Measurements from ENCODE around the gene FSIP1.

The FSIP1 gene

GRCh38 chr15:39770748-39771689, 11.6 kb downstream of the FSIP1 start:
- peak overlapping the region; percentile 0 to 21 for H3K27ac ChIP-seq (ENCODE audit: low read depth in 2 of 2, low read length in 2 of 2)
- no peaks in the 10 kb centered on the region for H3K36me3 ChIP-seq (ENCODE audit: control insufficient read depth in 2 of 2, insufficient read depth in 2 of 2, low read length in 2 of 2)
- H3K9ac ChIP-seq (ENCODE audit: low read depth in 1 of 2, low read length in 2 of 2), result peak overlapping the region in 1 of 2 donors; percentile 14
- H3K9me3 ChIP-seq (ENCODE audit: control insufficient read depth in 2 of 2, low read length in 2 of 2), result no peaks in the 10 kb centered on the region
- no peak overlapping the region for H3K4me3 ChIP-seq (ENCODE audit: low read length in 2 of 2)
- H3K27me3 ChIP-seq (ENCODE audit: control insufficient read depth in 2 of 2, insufficient read depth in 2 of 2, low read length in 2 of 2), result no peaks in the 10 kb centered on the region
- no peaks in the 10 kb centered on the region for H3K4me1 ChIP-seq (ENCODE audit: control insufficient read depth in 2 of 2, insufficient read depth in 2 of 2, low read length in 2 of 2)

GRCh38 chr15:39767921-39768320, 14.7 kb downstream of the FSIP1 start:
- no peak overlapping the region for H3K27ac ChIP-seq (ENCODE audit: low read depth in 2 of 2, low read length in 2 of 2)
- no peaks in the 10 kb centered on the region for H3K36me3 ChIP-seq (ENCODE audit: control insufficient read depth in 2 of 2, insufficient read depth in 2 of 2, low read length in 2 of 2)
- H3K27me3 ChIP-seq (ENCODE audit: control insufficient read depth in 2 of 2, insufficient read depth in 2 of 2, low read length in 2 of 2), result no peaks in the 10 kb centered on the region
- no peaks in the 10 kb centered on the region for H3K9me3 ChIP-seq (ENCODE audit: control insufficient read depth in 2 of 2, low read length in 2 of 2)
- H3K9ac ChIP-seq (ENCODE audit: low read depth in 1 of 2, low read length in 2 of 2), result no peak overlapping the region
- H3K4me1 ChIP-seq (ENCODE audit: control insufficient read depth in 2 of 2, insufficient read depth in 2 of 2, low read length in 2 of 2), result no peaks in the 10 kb centered on the region
- H3K4me3 ChIP-seq (ENCODE audit: low read length in 2 of 2), result no peak overlapping the region

DNA sequence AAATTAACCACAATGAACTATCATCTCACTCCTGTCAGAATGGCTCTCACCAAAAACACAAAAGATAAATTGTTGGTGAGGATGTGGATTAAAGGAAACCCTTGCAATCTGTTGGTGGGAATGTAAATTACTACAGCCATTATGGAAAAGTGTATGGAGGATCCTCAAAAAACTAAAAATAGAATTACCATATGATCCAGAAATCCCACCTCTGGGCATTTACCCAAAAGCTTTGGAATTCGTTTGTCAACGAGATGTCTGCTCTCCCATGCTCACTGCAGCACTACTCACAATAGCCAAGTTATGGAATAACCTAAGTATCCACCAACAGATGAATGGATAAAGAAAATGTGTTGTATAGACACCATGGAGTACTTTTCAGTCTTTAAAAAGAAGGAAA, 21.6 kb downstream of the FSIP1 start:
- Histone ChIP-seq H3K4me3 (ENCODE audit: low read length in 2 of 2) (no peak overlapping the region), H3K27ac (ENCODE audit: low read depth in 2 of 2, low read length in 2 of 2) (no peak overlapping the region), H3K27me3 (ENCODE audit: control insufficient read depth in 2 of 2, insufficient read depth in 2 of 2, low read length in 2 of 2) (no peaks in the 10 kb centered on the region), H3K9ac (ENCODE audit: low read depth in 1 of 2, low read length in 2 of 2) (no peak overlapping the region), H3K4me1 (ENCODE audit: control insufficient read depth in 2 of 2, insufficient read depth in 2 of 2, low read length in 2 of 2) (no peaks in the 10 kb centered on the region), H3K9me3 (ENCODE audit: control insufficient read depth in 2 of 2, low read length in 2 of 2) (no peaks in the 10 kb centered on the region), H3K36me3 (ENCODE audit: control insufficient read depth in 2 of 2, insufficient read depth in 2 of 2, low read length in 2 of 2) (no peaks in the 10 kb centered on the region)

DNA sequence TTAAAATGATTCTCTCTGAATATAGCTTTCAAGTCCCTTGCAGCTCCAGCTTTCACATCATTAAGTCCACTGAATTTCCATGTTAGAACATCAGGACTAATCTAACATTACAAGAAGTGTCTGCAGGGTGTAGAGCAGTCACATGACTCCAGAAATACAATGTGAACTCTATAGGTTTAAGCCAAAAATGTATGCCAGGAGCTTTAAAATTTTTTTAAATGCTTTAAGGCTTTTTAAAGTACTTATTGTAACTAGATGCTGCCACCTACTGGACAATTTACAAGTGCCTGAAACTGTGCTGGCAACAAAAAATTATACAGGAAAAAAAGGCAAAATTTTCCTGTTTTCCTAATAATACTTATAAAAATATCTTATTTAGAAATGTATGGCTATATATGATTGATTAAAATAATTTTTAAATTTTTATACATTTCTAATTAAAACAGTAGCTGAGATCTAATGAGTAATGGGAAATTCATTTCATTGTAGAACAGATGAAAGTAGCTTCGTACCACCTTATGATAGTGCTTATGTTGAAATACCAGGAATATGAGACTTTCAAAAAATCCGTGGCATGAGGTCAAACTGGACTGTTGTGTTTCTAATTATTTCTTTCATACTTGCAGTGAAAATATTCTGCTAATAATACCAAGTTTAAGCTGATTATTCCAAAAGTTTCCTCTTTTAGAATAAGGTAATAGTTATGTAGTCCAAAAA, 25.7 kb downstream of the FSIP1 start:
- Histone ChIP-seq H3K4me3 (ENCODE audit: low read length in 2 of 2) (no peak overlapping the region), H3K9me3 (ENCODE audit: control insufficient read depth in 2 of 2, low read length in 2 of 2) (no peaks in the 10 kb centered on the region), H3K36me3 (ENCODE audit: control insufficient read depth in 2 of 2, insufficient read depth in 2 of 2, low read length in 2 of 2) (no peaks in the 10 kb centered on the region), H3K4me1 (ENCODE audit: control insufficient read depth in 2 of 2, insufficient read depth in 2 of 2, low read length in 2 of 2) (no peaks in the 10 kb centered on the region), H3K27ac (ENCODE audit: low read depth in 2 of 2, low read length in 2 of 2) (no peak overlapping the region), H3K27me3 (ENCODE audit: control insufficient read depth in 2 of 2, insufficient read depth in 2 of 2, low read length in 2 of 2) (no peaks in the 10 kb centered on the region), H3K9ac (ENCODE audit: low read depth in 1 of 2, low read length in 2 of 2) (no peak overlapping the region)

- Histone ChIP-seq H3K4me3 (ENCODE audit: low read length in 2 of 2) (no peak overlapping the region), H3K4me1 (ENCODE audit: control insufficient read depth in 2 of 2, insufficient read depth in 2 of 2, low read length in 2 of 2) (peaks cover 0 to 5% of the 10 kb centered on the region in 2 donors), H3K9me3 (ENCODE audit: control insufficient read depth in 2 of 2, low read length in 2 of 2) (no peaks in the 10 kb centered on the region), H3K27me3 (ENCODE audit: control insufficient read depth in 2 of 2, insufficient read depth in 2 of 2, low read length in 2 of 2) (no peaks in the 10 kb centered on the region), H3K27ac (ENCODE audit: low read depth in 2 of 2, low read length in 2 of 2) (no peak overlapping the region), H3K36me3 (ENCODE audit: control insufficient read depth in 2 of 2, insufficient read depth in 2 of 2, low read length in 2 of 2) (no peaks in the 10 kb centered on the region), H3K9ac (ENCODE audit: low read depth in 1 of 2, low read length in 2 of 2) (no peak overlapping the region)
These were observed 29.6 kb downstream of the FSIP1 start for GRCh38 chr15:39752991-39753390.

GRCh38 chr15:39752246-39752645, 30.4 kb downstream of the FSIP1 start:
- no peak overlapping the region for H3K4me3 ChIP-seq (ENCODE audit: low read length in 2 of 2)
- H3K9me3 ChIP-seq (ENCODE audit: control insufficient read depth in 2 of 2, low read length in 2 of 2), result no peaks in the 10 kb centered on the region
- no peak overlapping the region for H3K9ac ChIP-seq (ENCODE audit: low read depth in 1 of 2, low read length in 2 of 2)
- H3K4me1 ChIP-seq (ENCODE audit: control insufficient read depth in 2 of 2, insufficient read depth in 2 of 2, low read length in 2 of 2), result peaks cover 0 to 7% of the 10 kb centered on the region in 2 donors
- H3K27ac ChIP-seq (ENCODE audit: low read depth in 2 of 2, low read length in 2 of 2), result no peak overlapping the region
- H3K36me3 ChIP-seq (ENCODE audit: control insufficient read depth in 2 of 2, insufficient read depth in 2 of 2, low read length in 2 of 2), result no peaks in the 10 kb centered on the region
- H3K27me3 ChIP-seq (ENCODE audit: control insufficient read depth in 2 of 2, insufficient read depth in 2 of 2, low read length in 2 of 2), result no peaks in the 10 kb centered on the region

DNA sequence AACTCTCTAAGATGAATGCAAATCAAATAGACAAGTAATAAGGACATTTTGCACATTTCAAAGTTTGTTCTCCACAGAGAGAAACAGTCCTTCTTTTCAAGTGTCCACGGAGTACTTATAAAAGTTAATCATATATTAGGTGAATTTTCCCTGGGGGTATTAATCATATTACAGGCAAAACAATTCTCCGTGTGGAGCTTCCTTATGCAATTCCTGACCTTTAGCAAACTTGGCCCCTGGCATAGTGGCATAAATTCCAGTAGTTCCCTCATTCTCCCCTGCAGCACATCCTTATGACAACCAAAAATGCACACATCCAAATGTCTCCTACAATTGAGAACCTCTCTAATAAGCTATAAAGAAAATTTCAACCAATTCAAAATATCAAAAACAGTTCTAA, 34.4 kb downstream of the FSIP1 start:
- Histone ChIP-seq H3K27ac (ENCODE audit: low read depth in 2 of 2, low read length in 2 of 2) (no peak overlapping the region), H3K4me1 (ENCODE audit: control insufficient read depth in 2 of 2, insufficient read depth in 2 of 2, low read length in 2 of 2) (peaks cover 0 to 7% of the 10 kb centered on the region in 2 donors), H3K27me3 (ENCODE audit: control insufficient read depth in 2 of 2, insufficient read depth in 2 of 2, low read length in 2 of 2) (no peaks in the 10 kb centered on the region), H3K9ac (ENCODE audit: low read depth in 1 of 2, low read length in 2 of 2) (no peak overlapping the region), H3K9me3 (ENCODE audit: control insufficient read depth in 2 of 2, low read length in 2 of 2) (no peaks in the 10 kb centered on the region), H3K4me3 (ENCODE audit: low read length in 2 of 2) (no peak overlapping the region), H3K36me3 (ENCODE audit: control insufficient read depth in 2 of 2, insufficient read depth in 2 of 2, low read length in 2 of 2) (no peaks in the 10 kb centered on the region)

- Histone ChIP-seq H3K36me3 (ENCODE audit: control insufficient read depth in 2 of 2, insufficient read depth in 2 of 2, low read length in 2 of 2) (no peaks in the 10 kb centered on the region), H3K27me3 (ENCODE audit: control insufficient read depth in 2 of 2, insufficient read depth in 2 of 2, low read length in 2 of 2) (no peaks in the 10 kb centered on the region), H3K27ac (ENCODE audit: low read depth in 2 of 2, low read length in 2 of 2) (no peak overlapping the region), H3K4me1 (ENCODE audit: control insufficient read depth in 2 of 2, insufficient read depth in 2 of 2, low read length in 2 of 2) (peaks cover 0 to 7% of the 10 kb centered on the region in 2 donors), H3K9me3 (ENCODE audit: control insufficient read depth in 2 of 2, low read length in 2 of 2) (no peaks in the 10 kb centered on the region), H3K4me3 (ENCODE audit: low read length in 2 of 2) (no peak overlapping the region), H3K9ac (ENCODE audit: low read depth in 1 of 2, low read length in 2 of 2) (no peak overlapping the region)
These were observed 35.3 kb downstream of the FSIP1 start for GRCh38 chr15:39747326-39747725.

DNA sequence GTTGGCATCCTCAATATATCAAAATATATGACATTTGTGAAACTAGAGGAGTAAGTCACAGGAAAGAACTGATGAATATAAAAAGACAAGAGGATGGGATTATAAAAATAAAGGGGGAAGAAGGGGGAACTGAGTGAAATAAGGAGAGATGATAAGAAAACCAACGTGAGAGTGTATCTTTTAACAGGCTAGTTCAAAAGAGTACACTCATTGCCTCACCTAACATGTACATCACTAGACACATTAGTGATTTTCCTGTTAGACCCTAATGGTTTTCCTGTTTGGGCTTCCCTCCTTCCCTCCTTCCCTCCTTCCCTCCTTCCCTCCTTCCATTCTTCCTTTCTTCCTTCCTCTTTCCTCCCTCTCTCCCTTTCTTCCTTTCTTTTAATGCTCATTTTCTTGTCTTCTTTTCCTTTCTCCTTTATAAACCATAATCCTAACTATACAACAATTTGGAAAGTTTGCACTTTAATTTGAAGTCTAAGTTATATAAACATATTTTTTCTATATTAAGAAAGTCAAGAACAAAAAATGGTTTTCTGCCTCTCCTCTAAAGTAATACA, 35.8 kb downstream of the FSIP1 start:
- Histone ChIP-seq H3K36me3 (ENCODE audit: control insufficient read depth in 2 of 2, insufficient read depth in 2 of 2, low read length in 2 of 2) (no peaks in the 10 kb centered on the region), H3K27ac (ENCODE audit: low read depth in 2 of 2, low read length in 2 of 2) (no peak overlapping the region), H3K9me3 (ENCODE audit: control insufficient read depth in 2 of 2, low read length in 2 of 2) (no peaks in the 10 kb centered on the region), H3K9ac (ENCODE audit: low read depth in 1 of 2, low read length in 2 of 2) (no peak overlapping the region), H3K27me3 (ENCODE audit: control insufficient read depth in 2 of 2, insufficient read depth in 2 of 2, low read length in 2 of 2) (no peaks in the 10 kb centered on the region), H3K4me3 (ENCODE audit: low read length in 2 of 2) (no peak overlapping the region), H3K4me1 (ENCODE audit: control insufficient read depth in 2 of 2, insufficient read depth in 2 of 2, low read length in 2 of 2) (peaks cover 0 to 7% of the 10 kb centered on the region in 2 donors)

DNA sequence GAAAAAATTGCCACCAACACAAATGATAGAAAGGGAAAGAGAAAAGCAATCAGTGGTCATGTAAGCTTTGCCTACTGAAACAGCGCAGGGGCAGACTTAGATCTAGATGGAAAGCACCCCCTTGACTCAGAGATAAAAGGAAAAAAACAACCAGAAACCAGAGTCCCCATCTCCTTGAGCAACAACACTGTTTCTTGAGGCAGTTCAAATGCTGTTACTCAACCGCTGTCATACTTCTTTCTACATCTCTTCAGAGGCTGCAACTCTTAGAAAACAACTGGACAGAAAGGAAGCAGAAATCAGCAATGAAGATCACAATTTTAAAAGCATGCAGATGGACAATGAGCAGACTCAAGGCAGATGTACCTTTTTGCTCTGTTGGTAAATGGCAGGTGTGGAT, 36.5 kb downstream of the FSIP1 start:
- H3K9ac ChIP-seq (ENCODE audit: low read depth in 1 of 2, low read length in 2 of 2), result no peak overlapping the region
- no peaks in the 10 kb centered on the region for H3K9me3 ChIP-seq (ENCODE audit: control insufficient read depth in 2 of 2, low read length in 2 of 2)
- no peaks in the 10 kb centered on the region for H3K27me3 ChIP-seq (ENCODE audit: control insufficient read depth in 2 of 2, insufficient read depth in 2 of 2, low read length in 2 of 2)
- no peak overlapping the region for H3K27ac ChIP-seq (ENCODE audit: low read depth in 2 of 2, low read length in 2 of 2)
- H3K4me3 ChIP-seq (ENCODE audit: low read length in 2 of 2), result no peak overlapping the region
- H3K4me1 ChIP-seq (ENCODE audit: control insufficient read depth in 2 of 2, insufficient read depth in 2 of 2, low read length in 2 of 2), result peaks cover 0 to 8% of the 10 kb centered on the region in 2 donors
- H3K36me3 ChIP-seq (ENCODE audit: control insufficient read depth in 2 of 2, insufficient read depth in 2 of 2, low read length in 2 of 2), result no peaks in the 10 kb centered on the region

Data from mucosa of rectum (tissue), 2 donors.